H9 (cell line): ENCODE data around the gene KDR. TPM values are rescaled to one million over a fixed set of nuclear protein-coding genes. Genes with fewer than 3 reads are reported as not detected.

Experiments
- DNase-seq: peaks from one replicate; pipeline ENCODE4 v3.0.0-alpha.2; 2017
- H2AFZ ChIP-seq: one replicate; pipeline ENCODE4 v1.6.1; 2013; ENCODE audit warnings: mild to moderate bottlenecking, low read length, control low read depth, moderate library complexity
- H2AK5ac ChIP-seq: 2 replicates; pipeline ENCODE4 v1.6.1; 2013; ENCODE audit warnings: low read length, control low read depth, mixed read lengths; ENCODE audit not compliant: insufficient read length
- H2BK120ac ChIP-seq: one replicate; pipeline ENCODE4 v1.6.1; 2013; ENCODE audit warnings: low read depth, mild to moderate bottlenecking, low read length, control low read depth, inconsistent platforms; ENCODE audit not compliant: poor library complexity, severe bottlenecking
- H2BK12ac ChIP-seq: 2 replicates; pipeline ENCODE4 v1.6.1; 2013; ENCODE audit warnings: low read length, control low read depth, mixed read lengths, low read depth; ENCODE audit not compliant: insufficient read length
- H2BK15ac ChIP-seq: 2 replicates; pipeline ENCODE4 v1.6.1; 2013; ENCODE audit warnings: low read depth, low read length, control low read depth
- H2BK20ac ChIP-seq: one replicate; pipeline ENCODE4 v1.6.1; 2013; ENCODE audit warnings: low read depth, mild to moderate bottlenecking, low read length, control low read depth, inconsistent platforms; ENCODE audit not compliant: poor library complexity, severe bottlenecking
- H2BK5ac ChIP-seq: 2 replicates; pipeline ENCODE4 v1.6.1; 2013; ENCODE audit warnings: low read length, control low read depth, mixed read lengths; ENCODE audit not compliant: insufficient read length
- H3K14ac ChIP-seq: 2 replicates; pipeline ENCODE4 v1.6.1; 2013; ENCODE audit warnings: low read length, control low read depth; ENCODE audit not compliant: insufficient read depth
- H3K18ac ChIP-seq: 2 replicates; pipeline ENCODE4 v1.6.1; 2013; ENCODE audit warnings: low read depth, mild to moderate bottlenecking, mixed read lengths, low read length, control low read depth; ENCODE audit not compliant: insufficient read length
- H3K23ac ChIP-seq: 2 replicates; pipeline ENCODE4 v1.6.1; 2013; ENCODE audit warnings: low read length, control low read depth, mixed read lengths, low read depth; ENCODE audit not compliant: insufficient read length
- H3K23me2 ChIP-seq: 2 replicates; pipeline ENCODE4 v1.6.1; 2013; ENCODE audit warnings: low read depth, mild to moderate bottlenecking, mixed read lengths, low read length, control low read depth; ENCODE audit not compliant: insufficient read length, poor library complexity, severe bottlenecking
- H3K27ac ChIP-seq: 2 replicates; pipeline ENCODE4 v1.5.1; 2013; ENCODE audit warnings: low read length, control low read depth, mixed read lengths, low read depth; ENCODE audit not compliant: insufficient read length
- H3K27me3 ChIP-seq: 2 replicates; pipeline ENCODE4 v1.6.1; 2013; ENCODE audit warnings: low read length, control low read depth, inconsistent platforms; ENCODE audit not compliant: insufficient read depth
- H3K4ac ChIP-seq: 2 replicates; pipeline ENCODE4 v1.6.1; 2013; ENCODE audit warnings: low read depth, mild to moderate bottlenecking, control low read depth, inconsistent platforms, low read length, moderate library complexity
- H3K4me1 ChIP-seq: 2 replicates; pipeline ENCODE4 v1.6.1; 2013; ENCODE audit warnings: low read length, control low read depth, inconsistent platforms; ENCODE audit not compliant: insufficient read depth
- H3K4me2 ChIP-seq: 2 replicates; pipeline ENCODE4 v1.6.1; 2013; ENCODE audit warnings: low read length, control low read depth, mixed read lengths; ENCODE audit not compliant: insufficient read length, insufficient read depth
- H3K56ac ChIP-seq: 2 replicates; pipeline ENCODE4 v1.6.1; 2013; ENCODE audit warnings: low read depth, mild to moderate bottlenecking, mixed read lengths, low read length, control low read depth; ENCODE audit not compliant: insufficient read length
- H3K79me1 ChIP-seq: 2 replicates; pipeline ENCODE4 v1.6.1; 2013; ENCODE audit warnings: low read depth, mild to moderate bottlenecking, moderate library complexity, low read length, control low read depth, inconsistent platforms; ENCODE audit not compliant: insufficient read depth, poor library complexity, severe bottlenecking
- H3K79me2 ChIP-seq: 2 replicates; pipeline ENCODE4 v1.6.1; 2013; ENCODE audit warnings: low read length, control low read depth, inconsistent platforms; ENCODE audit not compliant: insufficient read depth
- H3K9ac ChIP-seq: 2 replicates; pipeline ENCODE4 v1.6.1; 2013; ENCODE audit warnings: low read length, control low read depth, mixed read lengths; ENCODE audit not compliant: insufficient read length; ENCODE audit errors: extremely low read depth
- H3K9me3 ChIP-seq: one replicate; pipeline ENCODE4 v1.6.1; 2013; ENCODE audit warnings: low read depth, low read length, inconsistent platforms; ENCODE audit not compliant: control insufficient read depth
- H3T11ph ChIP-seq: one replicate; pipeline ENCODE4 v1.6.1; 2013; ENCODE audit warnings: mild to moderate bottlenecking, low read length, control low read depth, inconsistent platforms
- H4K20me1 ChIP-seq: one replicate; pipeline ENCODE4 v1.6.1; 2013; ENCODE audit not compliant: control insufficient read depth, insufficient read length, insufficient read depth
- H4K5ac ChIP-seq: 2 replicates; pipeline ENCODE4 v1.6.1; 2013; ENCODE audit warnings: low read depth, mild to moderate bottlenecking, mixed read lengths, low read length, control low read depth; ENCODE audit not compliant: insufficient read length
- H4K8ac ChIP-seq: replicated peaks from 2 replicates; pipeline ENCODE4 v1.6.1; 2013; ENCODE audit warnings: low read length, control low read depth, mixed read lengths, low read depth; ENCODE audit not compliant: insufficient read length
- H4K91ac ChIP-seq: 2 replicates; pipeline ENCODE4 v1.6.1; 2013; ENCODE audit warnings: low read depth, mild to moderate bottlenecking, moderate library complexity, mixed read lengths, low read length, control low read depth; ENCODE audit not compliant: insufficient read length
- H3K27ac Mint-ChIP-seq, 3 experiments: 2 replicates in 2 of 3; 3 replicates in 1 of 3; pipeline ENCODE4 v1.8.0; 2020 to 2021; ENCODE audit warnings: mixed read lengths in 3 of 3, mild to moderate bottlenecking in 1 of 3, moderate library complexity in 1 of 3
- H3K27me3 Mint-ChIP-seq: 2 replicates; pipeline ENCODE4 v1.8.0; 2021; ENCODE audit warnings: low read depth, mild to moderate bottlenecking, moderate library complexity, mixed read lengths
- H3K36me3 Mint-ChIP-seq, 3 experiments: 2 replicates in 2 of 3; 3 replicates in 1 of 3; pipeline ENCODE4 v1.8.0; 2020 to 2021; ENCODE audit warnings: low read depth in 3 of 3, mixed read lengths in 3 of 3; ENCODE audit not compliant: insufficient read depth in 1 of 3
- H3K4me1 Mint-ChIP-seq, 2 experiments: 2 replicates each; pipeline ENCODE4 v1.8.0; 2020; ENCODE audit warnings: mixed read lengths in 2 of 2
- H3K4me3 Mint-ChIP-seq, 2 experiments: 2 replicates in 1 of 2; 3 replicates in 1 of 2; pipeline ENCODE4 v1.8.0; 2020 to 2021; ENCODE audit warnings: mild to moderate bottlenecking in 2 of 2, mixed read lengths in 2 of 2, moderate library complexity in 1 of 2
- H3K9me3 Mint-ChIP-seq, 2 experiments: 2 replicates in 1 of 2; 3 replicates in 1 of 2; pipeline ENCODE4 v1.8.0; 2020; ENCODE audit warnings: mild to moderate bottlenecking in 2 of 2, mixed read lengths in 2 of 2, moderate library complexity in 1 of 2
- WGBS: extraction: QIAGEN DNeasy Blood & Tissue Kit; methylation state at CpG from one replicate; pipeline ENCODE4 v1.1.7; 2013; ENCODE audit warnings: missing lambda C conversion rate, low lambda C conversion rate, mixed read lengths; ENCODE audit not compliant: insufficient read length; ENCODE audit errors: extremely low coverage; 5-methylcytosine and 5-hydroxymethylcytosine counted together
- total RNA-seq: library from RNA; stranded (reverse); gene quantifications from 2 replicates; pipeline ENCODE4 v1.2.1, GENCODE V29; 2021
- TF ChIP-seq, protein P1 (sequence below): fragments of 200-600 bp; sonication (generic); conservative IDR thresholded peaks from 3 replicates; pipeline ENCODE4 v1.8.0; 2021; ENCODE audit warnings: antibody characterized with exemption, mild to moderate bottlenecking

Gene KDR
- total RNA-seq, 1 experiment from 2014 or later: 51.4 TPM

DNA sequence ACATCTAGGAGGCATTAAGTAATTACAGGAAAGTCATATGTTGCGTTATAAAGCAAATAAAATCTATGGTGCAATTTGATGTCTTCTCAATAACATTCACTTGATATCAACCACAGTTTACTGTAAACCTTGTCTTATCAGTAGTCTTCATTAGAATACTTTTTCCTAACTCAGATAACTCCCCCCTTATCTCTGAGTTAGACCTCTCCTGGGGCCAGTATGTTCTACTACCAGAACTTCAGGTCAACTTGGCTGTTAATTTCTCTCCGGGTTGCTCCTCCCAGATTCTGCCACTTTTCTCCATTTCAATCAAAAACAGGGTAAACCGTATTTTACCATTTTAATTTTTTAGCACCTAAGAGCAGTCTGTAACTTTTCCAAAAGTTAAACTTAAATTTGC, 50.0 kb downstream of the KDR start:
- no peak overlapping the region for H2AFZ ChIP-seq
- H3K4ac ChIP-seq: no peak overlapping the region
- no peak overlapping the region for H2BK12ac ChIP-seq
- H2BK5ac ChIP-seq: no peak overlapping the region
- H3K56ac ChIP-seq: no peak overlapping the region
- TF ChIP-seq, protein P1, sequence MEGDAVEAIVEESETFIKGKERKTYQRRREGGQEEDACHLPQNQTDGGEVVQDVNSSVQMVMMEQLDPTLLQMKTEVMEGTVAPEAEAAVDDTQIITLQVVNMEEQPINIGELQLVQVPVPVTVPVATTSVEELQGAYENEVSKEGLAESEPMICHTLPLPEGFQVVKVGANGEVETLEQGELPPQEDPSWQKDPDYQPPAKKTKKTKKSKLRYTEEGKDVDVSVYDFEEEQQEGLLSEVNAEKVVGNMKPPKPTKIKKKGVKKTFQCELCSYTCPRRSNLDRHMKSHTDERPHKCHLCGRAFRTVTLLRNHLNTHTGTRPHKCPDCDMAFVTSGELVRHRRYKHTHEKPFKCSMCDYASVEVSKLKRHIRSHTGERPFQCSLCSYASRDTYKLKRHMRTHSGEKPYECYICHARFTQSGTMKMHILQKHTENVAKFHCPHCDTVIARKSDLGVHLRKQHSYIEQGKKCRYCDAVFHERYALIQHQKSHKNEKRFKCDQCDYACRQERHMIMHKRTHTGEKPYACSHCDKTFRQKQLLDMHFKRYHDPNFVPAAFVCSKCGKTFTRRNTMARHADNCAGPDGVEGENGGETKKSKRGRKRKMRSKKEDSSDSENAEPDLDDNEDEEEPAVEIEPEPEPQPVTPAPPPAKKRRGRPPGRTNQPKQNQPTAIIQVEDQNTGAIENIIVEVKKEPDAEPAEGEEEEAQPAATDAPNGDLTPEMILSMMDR: no peak
- H3K4me1 Mint-ChIP-seq: peaks cover 47 to 50% of the 10 kb centered on the region in 2 experiments
- H2BK120ac ChIP-seq: no peak overlapping the region
- H3K9me3 ChIP-seq: no peaks in the 10 kb centered on the region
- H3K9me3 Mint-ChIP-seq: peaks cover 0 to 3% of the 10 kb centered on the region in 2 experiments; a peak in 1 of 5 replicates
- H3T11ph ChIP-seq: no peak overlapping the region
- H3K27me3 ChIP-seq: no peaks in the 10 kb centered on the region
- H3K27ac ChIP-seq: no peak overlapping the region
- no peak overlapping the region for H4K8ac ChIP-seq
- no peak overlapping the region for H3K9ac ChIP-seq
- H3K14ac ChIP-seq: no peak overlapping the region
- H2AK5ac ChIP-seq: no peak overlapping the region
- H3K23ac ChIP-seq: no peak overlapping the region
- H3K27ac Mint-ChIP-seq: no peak overlapping the region; a peak in 1 of 7 replicates
- no peak overlapping the region for H2BK20ac ChIP-seq
- no peak overlapping the region for H4K91ac ChIP-seq
- no peak overlapping the region for H3K4me2 ChIP-seq
- H2BK15ac ChIP-seq: no peak overlapping the region
- DNase-seq: no peak
- H3K4me3 Mint-ChIP-seq: no peak overlapping the region
- no peaks in the 10 kb centered on the region for H4K20me1 ChIP-seq
- no peaks in the 10 kb centered on the region for H3K79me2 ChIP-seq
- H3K23me2 ChIP-seq: no peaks in the 10 kb centered on the region
- H3K18ac ChIP-seq: no peak overlapping the region
- peaks cover 15 to 22% (median 15%) of the 10 kb centered on the region in 3 experiments; a peak in 6 of 7 replicates for H3K36me3 Mint-ChIP-seq
- peaks cover 2% of the 10 kb centered on the region; the same call in 1 of the 2 replicates for H3K4me1 ChIP-seq
- no peaks in the 10 kb centered on the region for H3K27me3 Mint-ChIP-seq
- H3K79me1 ChIP-seq: no peaks in the 10 kb centered on the region
- no CpG with 5 or more reads among the region's 3 CpGs for WGBS
- no peak overlapping the region for H4K5ac ChIP-seq
